ENCODE measurements around the gene JARID2. TPM values are rescaled to one million over a fixed set of nuclear protein-coding genes. Genes with fewer than 3 reads are reported as not detected.

Gene JARID2
- total and polyA plus RNA-seq, 9 of the 15 experiments (the other 6 are each of a cell fraction or from before 2014, with no cell fraction given): 5.0 to 29.0 (median 15.6) TPM

- peaks cover 55% of the 10 kb centered on the region for H4K20me1 ChIP-seq (replicated peaks; ENCODE audit: control insufficient read depth, insufficient read depth, low read length)
- peaks cover 97% of the 10 kb centered on the region for H3K79me2 ChIP-seq (ENCODE audit: control insufficient read depth, insufficient read depth, low read length)
- H3K9me3 ChIP-seq (replicated peaks; ENCODE audit: control insufficient read depth, insufficient read depth, low read depth, low read length): no peaks in the 10 kb centered on the region
- 42% methylated on average over 4 of the region's 4 CpGs for WGBS (ENCODE audit: insufficient coverage, low coverage, missing lambda C conversion rate)
- H3K9me1 ChIP-seq (ENCODE audit: control insufficient read depth, insufficient read depth, low read length): no peaks in the 10 kb centered on the region
- no peak overlapping the region for H3K4me2 ChIP-seq (ENCODE audit: insufficient read depth, low read length)
- ChIA-PET POLR2A (interaction anchor here (0.6 to 1.9 kb wide), 7 partner anchors 8 to 140 kb away, joined by 3 to 8 read pairs (median 3); no protein-coding TSS in a partner anchor), CTCF (ENCODE audit: low intra/inter-chr PET ratio) (no interaction called here)
- BruUV-seq (replicated peaks): no TSS peak
- H3K27me3 ChIP-seq (ENCODE audit: control insufficient read depth in 2 of 2, insufficient read depth in 2 of 2, low read length in 2 of 2): no peaks in the 10 kb centered on the region
- H2AFZ ChIP-seq (ENCODE audit: low read depth, low read length): no peak overlapping the region
- in situ Hi-C loops (cut with MboI): no loop called here
- no peak overlapping the region for H3K27ac ChIP-seq (ENCODE audit: extremely low read depth, low read depth, low read length)
- no peak overlapping the region for H3K4me3 ChIP-seq
- H3K4me1 ChIP-seq (replicated peaks in 1 of 2; ENCODE audit: control insufficient read depth in 2 of 2, insufficient read depth in 2 of 2, low read length in 2 of 2): peaks cover 18 to 48% of the 10 kb centered on the region in 2 experiments; a peak in 4 of 5 replicates
- H3K36me3 ChIP-seq (ENCODE audit: control insufficient read depth, insufficient read depth, low read length): peaks cover 14% of the 10 kb centered on the region; the same call in 2 of the 3 replicates
- intact Hi-C loops (cut with micrococcal nuclease): no loop called here
- DNase-seq (ENCODE audit: extremely low read depth in 1 of 4, low spot score in 3 of 4) (no peak), FAIRE-seq (no peak), ATAC-seq (no peak)
- H3K9ac ChIP-seq (ENCODE audit: insufficient read depth in 1 of 2, low read depth in 2 of 2, low read length in 2 of 2): no peak overlapping the region
- TF ChIP-seq, protein P1, sequence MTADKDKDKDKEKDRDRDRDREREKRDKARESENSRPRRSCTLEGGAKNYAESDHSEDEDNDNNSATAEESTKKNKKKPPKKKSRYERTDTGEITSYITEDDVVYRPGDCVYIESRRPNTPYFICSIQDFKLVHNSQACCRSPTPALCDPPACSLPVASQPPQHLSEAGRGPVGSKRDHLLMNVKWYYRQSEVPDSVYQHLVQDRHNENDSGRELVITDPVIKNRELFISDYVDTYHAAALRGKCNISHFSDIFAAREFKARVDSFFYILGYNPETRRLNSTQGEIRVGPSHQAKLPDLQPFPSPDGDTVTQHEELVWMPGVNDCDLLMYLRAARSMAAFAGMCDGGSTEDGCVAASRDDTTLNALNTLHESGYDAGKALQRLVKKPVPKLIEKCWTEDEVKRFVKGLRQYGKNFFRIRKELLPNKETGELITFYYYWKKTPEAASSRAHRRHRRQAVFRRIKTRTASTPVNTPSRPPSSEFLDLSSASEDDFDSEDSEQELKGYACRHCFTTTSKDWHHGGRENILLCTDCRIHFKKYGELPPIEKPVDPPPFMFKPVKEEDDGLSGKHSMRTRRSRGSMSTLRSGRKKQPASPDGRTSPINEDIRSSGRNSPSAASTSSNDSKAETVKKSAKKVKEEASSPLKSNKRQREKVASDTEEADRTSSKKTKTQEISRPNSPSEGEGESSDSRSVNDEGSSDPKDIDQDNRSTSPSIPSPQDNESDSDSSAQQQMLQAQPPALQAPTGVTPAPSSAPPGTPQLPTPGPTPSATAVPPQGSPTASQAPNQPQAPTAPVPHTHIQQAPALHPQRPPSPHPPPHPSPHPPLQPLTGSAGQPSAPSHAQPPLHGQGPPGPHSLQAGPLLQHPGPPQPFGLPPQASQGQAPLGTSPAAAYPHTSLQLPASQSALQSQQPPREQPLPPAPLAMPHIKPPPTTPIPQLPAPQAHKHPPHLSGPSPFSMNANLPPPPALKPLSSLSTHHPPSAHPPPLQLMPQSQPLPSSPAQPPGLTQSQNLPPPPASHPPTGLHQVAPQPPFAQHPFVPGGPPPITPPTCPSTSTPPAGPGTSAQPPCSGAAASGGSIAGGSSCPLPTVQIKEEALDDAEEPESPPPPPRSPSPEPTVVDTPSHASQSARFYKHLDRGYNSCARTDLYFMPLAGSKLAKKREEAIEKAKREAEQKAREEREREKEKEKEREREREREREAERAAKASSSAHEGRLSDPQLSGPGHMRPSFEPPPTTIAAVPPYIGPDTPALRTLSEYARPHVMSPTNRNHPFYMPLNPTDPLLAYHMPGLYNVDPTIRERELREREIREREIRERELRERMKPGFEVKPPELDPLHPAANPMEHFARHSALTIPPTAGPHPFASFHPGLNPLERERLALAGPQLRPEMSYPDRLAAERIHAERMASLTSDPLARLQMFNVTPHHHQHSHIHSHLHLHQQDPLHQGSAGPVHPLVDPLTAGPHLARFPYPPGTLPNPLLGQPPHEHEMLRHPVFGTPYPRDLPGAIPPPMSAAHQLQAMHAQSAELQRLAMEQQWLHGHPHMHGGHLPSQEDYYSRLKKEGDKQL (CRISPR knock-in tag; IDR thresholded peaks at IDR 0.05; ENCODE audit: borderline replicate concordance): no peak
- TF ChIP-seq GABPB2 (CRISPR knock-in tag; conservative IDR thresholded peaks at IDR 0.05): no peak
- no peak for TF ChIP-seq ELF4 (CRISPR knock-in tag; IDR thresholded peaks at IDR 0.05)
- no peak for TF ChIP-seq DMBX1 (CRISPR knock-in tag; IDR thresholded peaks at IDR 0.05; ENCODE audit: borderline replicate concordance)
- no peak for TF ChIP-seq E2F3 (CRISPR knock-in tag; IDR thresholded peaks at IDR 0.05)
- no peak for TF ChIP-seq ZNF197 (CRISPR knock-in tag; IDR thresholded peaks at IDR 0.05; ENCODE audit: low read depth)
- no peak for TF ChIP-seq TCF7 (IDR thresholded peaks at IDR 0.05; ENCODE audit: borderline replicate concordance)
- no peak for TF ChIP-seq NR1H2 (CRISPR knock-in tag; IDR thresholded peaks at IDR 0.05)
- no peak for TF ChIP-seq ZNF175 (CRISPR knock-in tag; IDR thresholded peaks at IDR 0.05; ENCODE audit: low read depth)
- TF ChIP-seq, protein P2, sequence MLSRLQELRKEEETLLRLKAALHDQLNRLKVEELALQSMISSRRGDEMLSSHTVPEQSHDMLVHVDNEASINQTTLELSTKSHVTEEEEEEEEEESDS (CRISPR knock-in tag; IDR thresholded peaks at IDR 0.05): no peak
- TF ChIP-seq RNF2 (IDR thresholded peaks at IDR 0.05): no peak
- TF ChIP-seq RBM22 (IDR thresholded peaks at IDR 0.05; ENCODE audit: low read depth, low read length, poor library complexity, severe bottlenecking): no peak
- TF ChIP-seq PRPF4 (IDR thresholded peaks at IDR 0.05; ENCODE audit: insufficient read depth, low read depth, low read length, poor library complexity, severe bottlenecking): no peak
- no peak for TF ChIP-seq ZNF174 (CRISPR knock-in tag; IDR thresholded peaks at IDR 0.05)
- no peak for TF ChIP-seq ZNF668 (CRISPR knock-in tag; IDR thresholded peaks at IDR 0.05)
- no peak for TF ChIP-seq CHD1 (IDR thresholded peaks at IDR 0.05; ENCODE audit: low read length)
These were observed 14.4 kb downstream of the JARID2 start for GRCh38 chr6:15260099-15260821.

Data from K562 (cell line).